Naive thymus-derived CD8-positive, alpha-beta T cell (primary cell): Measurements from ENCODE around the gene TBC1D22A. TPM values are rescaled to one million over a fixed set of nuclear protein-coding genes. Genes with fewer than 3 reads are reported as not detected.
A peak's percentile ranks its signal among the peaks of the same experiment; 100 is the strongest.

Experiments
- ATAC-seq, 2 donors: fragments of 150-1000 bp; cut with Tn5 transposase in 1 of 2; sonication (Bioruptor Pico), chemical (Tn5 transposase) in 1 of 2; 1 replicate in 1 of 2; 2 replicates in 1 of 2; pipeline ENCODE4 v1.10.0; 2021; ENCODE audit warnings: mild to moderate bottlenecking in 2 of 2, moderate library complexity in 2 of 2
- POLR2A ChIA-PET: fragments of 350-600 bp; sonication (Branson Sonifier 250); formaldehyde crosslinking; loops from one replicate; lab custom pipeline; 2021; ENCODE audit warnings: antibody characterized with exemption; lab: Charles Lee
- DNase-seq, 10 donors: peaks; one replicate each; pipeline versions ENCODE4 v3.0.0 to v3.0.0-alpha.2; 2020 to 2022
- H3K27ac Mint-ChIP-seq, 10 donors: one replicate each; pipeline ENCODE4 v1.8.0; 2020 to 2022; ENCODE audit warnings: mild to moderate bottlenecking in 10 of 10, mixed read lengths in 10 of 10, moderate library complexity in 4 of 10, inconsistent platforms in 1 of 10
- H3K27me3 Mint-ChIP-seq, 5 donors: one replicate each; pipeline ENCODE4 v1.8.0; 2021 to 2022; ENCODE audit warnings: mixed read lengths in 5 of 5
- H3K36me3 Mint-ChIP-seq, 3 donors: one replicate each; pipeline ENCODE4 v1.8.0; 2020 to 2022; ENCODE audit warnings: mixed read lengths in 3 of 3, mild to moderate bottlenecking in 2 of 3, inconsistent platforms in 1 of 3
- H3K4me1 Mint-ChIP-seq, 4 donors: one replicate each; pipeline ENCODE4 v1.8.0; 2021 to 2022; ENCODE audit warnings: mixed read lengths in 4 of 4
- H3K4me3 Mint-ChIP-seq, 10 donors: one replicate each; pipeline ENCODE4 v1.8.0; 2020 to 2022; ENCODE audit warnings: mild to moderate bottlenecking in 10 of 10, mixed read lengths in 10 of 10, moderate library complexity in 6 of 10, inconsistent platforms in 1 of 10
- H3K9me3 Mint-ChIP-seq, 9 donors: one replicate each; pipeline ENCODE4 v1.8.0; 2020 to 2022; ENCODE audit warnings: mixed read lengths in 9 of 9, mild to moderate bottlenecking in 3 of 9, inconsistent platforms in 1 of 9, moderate library complexity in 1 of 9
- polyA plus RNA-seq, 3 donors: library from polyadenylated mRNA; unstranded; fragments of 300-500 nt; fragmentation: Illumina TruSeq; gene quantifications; one replicate each; pipeline ENCODE4 v1.2.3, GENCODE V29; 2021
- total RNA-seq, 8 experiments: library from RNA in 2 of 8; stranded (reverse) in 2 of 8; gene quantifications; one replicate each; pipeline ENCODE4 v1.2.3 and lab custom pipeline; 2021 to 2026

Gene TBC1D22A
- total and polyA plus RNA-seq, 5 experiments from 2014 or later: 23.0 to 57.2 (median 24.6) TPM

GRCh38 chr22:47014636-47015345 is 252.3 kb downstream of the TBC1D22A start:
- no peak for DNase-seq
- no peaks in the 10 kb centered on the region for H3K9me3 Mint-ChIP-seq
- H3K27ac Mint-ChIP-seq: peak overlapping the region in 1 of 10 donors; percentile 66
- H3K4me3 Mint-ChIP-seq: no peak overlapping the region
- peaks cover 0 to 11% (median 4%) of the 10 kb centered on the region in 3 donors for H3K36me3 Mint-ChIP-seq
- POLR2A ChIA-PET: no interaction called here
- H3K27me3 Mint-ChIP-seq: no peaks in the 10 kb centered on the region
- ATAC-seq: no peak
- H3K4me1 Mint-ChIP-seq: peaks cover 10 to 28% (median 24%) of the 10 kb centered on the region in 4 donors

GRCh38 chr22:47015589-47016178 is 253.2 kb downstream of the TBC1D22A start:
- no peak overlapping the region for H3K4me3 Mint-ChIP-seq
- peaks cover 0 to 3% (median 0%) of the 10 kb centered on the region in 9 donors for H3K9me3 Mint-ChIP-seq
- H3K36me3 Mint-ChIP-seq: peaks cover 0 to 19% (median 4%) of the 10 kb centered on the region in 3 donors
- H3K27me3 Mint-ChIP-seq: no peaks in the 10 kb centered on the region
- H3K27ac Mint-ChIP-seq: peak overlapping the region in 1 of 10 donors; percentile 74
- DNase-seq (no peak), ATAC-seq (no peak)
- POLR2A ChIA-PET: no interaction called here
- H3K4me1 Mint-ChIP-seq: peaks cover 10 to 32% (median 25%) of the 10 kb centered on the region in 4 donors

GRCh38 chr22:47016631-47017030 is 254.2 kb downstream of the TBC1D22A start:
- peak overlapping the region in 2 of 10 donors; percentile 11 to 48 for H3K27ac Mint-ChIP-seq
- ATAC-seq: no peak
- H3K27me3 Mint-ChIP-seq: no peaks in the 10 kb centered on the region
- H3K36me3 Mint-ChIP-seq: peaks cover 0 to 19% (median 4%) of the 10 kb centered on the region in 3 donors
- POLR2A ChIA-PET: no interaction called here
- H3K4me1 Mint-ChIP-seq: peaks cover 7 to 32% (median 24%) of the 10 kb centered on the region in 4 donors
- DNase-seq: no peak
- H3K9me3 Mint-ChIP-seq: peaks cover 0 to 4% (median 0%) of the 10 kb centered on the region in 9 donors
- no peak overlapping the region for H3K4me3 Mint-ChIP-seq

- Mint-ChIP-seq H3K27ac (peak overlapping the region in 1 of 10 donors; percentile 65), H3K9me3 (peaks cover 0 to 4% (median 0%) of the 10 kb centered on the region in 9 donors), H3K36me3 (peaks cover 0 to 19% (median 7%) of the 10 kb centered on the region in 3 donors), H3K27me3 (no peaks in the 10 kb centered on the region), H3K4me3 (no peak overlapping the region), H3K4me1 (peaks cover 5 to 35% (median 24%) of the 10 kb centered on the region in 4 donors)
- DNase-seq (no peak), ATAC-seq (no peak)
- POLR2A ChIA-PET: no interaction called here
Observed at GRCh38 chr22:47017245-47017644, 254.8 kb downstream of the TBC1D22A start.

GRCh38 chr22:47018010-47018910 is 255.8 kb downstream of the TBC1D22A start:
- Mint-ChIP-seq H3K27me3 (no peaks in the 10 kb centered on the region), H3K4me3 (no peak overlapping the region), H3K27ac (no peak overlapping the region), H3K9me3 (peaks cover 0 to 4% (median 0%) of the 10 kb centered on the region in 9 donors), H3K4me1 (peaks cover 3 to 32% (median 24%) of the 10 kb centered on the region in 4 donors), H3K36me3 (peaks cover 0 to 19% (median 13%) of the 10 kb centered on the region in 3 donors)
- DNase-seq (no peak), ATAC-seq (no peak)
- POLR2A ChIA-PET: no interaction called here

- Mint-ChIP-seq H3K4me3 (no peak overlapping the region), H3K36me3 (peaks cover 0 to 23% (median 19%) of the 10 kb centered on the region in 3 donors), H3K27ac (peak overlapping the region in 3 of 10 donors; percentile 36 to 73 (median 67)), H3K4me1 (peaks cover 3 to 37% (median 30%) of the 10 kb centered on the region in 4 donors), H3K27me3 (no peaks in the 10 kb centered on the region), H3K9me3 (peaks cover 0 to 4% (median 0%) of the 10 kb centered on the region in 9 donors)
- DNase-seq (no peak), ATAC-seq (no peak)
- POLR2A ChIA-PET: no interaction called here
Observed at GRCh38 chr22:47019012-47019790, 256.8 kb downstream of the TBC1D22A start.

GRCh38 chr22:47020166-47020565 is 257.7 kb downstream of the TBC1D22A start:
- peak overlapping the region in 2 of 10 donors; percentile 45 to 67 for H3K27ac Mint-ChIP-seq
- peak overlapping the region in 1 of 10 donors; percentile 62 for H3K4me3 Mint-ChIP-seq
- no peaks in the 10 kb centered on the region for H3K27me3 Mint-ChIP-seq
- ATAC-seq: no peak
- DNase-seq: no peak
- H3K36me3 Mint-ChIP-seq: peaks cover 0 to 24% (median 23%) of the 10 kb centered on the region in 3 donors
- peaks cover 0 to 4% (median 0%) of the 10 kb centered on the region in 9 donors for H3K9me3 Mint-ChIP-seq
- POLR2A ChIA-PET: no interaction called here
- H3K4me1 Mint-ChIP-seq: peaks cover 6 to 34% (median 31%) of the 10 kb centered on the region in 4 donors

GRCh38 chr22:47021371-47022074 is 259.1 kb downstream of the TBC1D22A start:
- Mint-ChIP-seq H3K4me1 (peaks cover 6 to 40% (median 31%) of the 10 kb centered on the region in 4 donors), H3K4me3 (no peak overlapping the region), H3K27ac (peak overlapping the region in 1 of 10 donors; percentile 67), H3K9me3 (peaks cover 0 to 4% (median 0%) of the 10 kb centered on the region in 9 donors), H3K36me3 (peaks cover 0 to 24% (median 23%) of the 10 kb centered on the region in 3 donors), H3K27me3 (no peaks in the 10 kb centered on the region)
- no peak for DNase-seq
- ATAC-seq: no peak
- POLR2A ChIA-PET: no interaction called here

GRCh38 chr22:47022075-47022473 is 259.6 kb downstream of the TBC1D22A start:
- no peak for DNase-seq
- H3K27ac Mint-ChIP-seq: peak overlapping the region in 4 of 10 donors; percentile 20 to 79 (median 62)
- H3K36me3 Mint-ChIP-seq: peaks cover 0 to 21% (median 20%) of the 10 kb centered on the region in 3 donors
- H3K9me3 Mint-ChIP-seq: peaks cover 0 to 4% (median 0%) of the 10 kb centered on the region in 9 donors
- POLR2A ChIA-PET: no interaction called here
- peaks cover 6 to 36% (median 30%) of the 10 kb centered on the region in 4 donors for H3K4me1 Mint-ChIP-seq
- ATAC-seq: no peak
- H3K4me3 Mint-ChIP-seq: no peak overlapping the region
- H3K27me3 Mint-ChIP-seq: no peaks in the 10 kb centered on the region

- H3K36me3 Mint-ChIP-seq: peaks cover 0 to 19% (median 19%) of the 10 kb centered on the region in 3 donors
- no peak for DNase-seq
- H3K27ac Mint-ChIP-seq: peak overlapping the region in 4 of 10 donors; percentile 20 to 79 (median 62)
- peaks cover 0 to 4% (median 0%) of the 10 kb centered on the region in 9 donors for H3K9me3 Mint-ChIP-seq
- no peak for ATAC-seq
- POLR2A ChIA-PET: no interaction called here
- H3K4me3 Mint-ChIP-seq: no peak overlapping the region
- H3K4me1 Mint-ChIP-seq: peaks cover 7 to 34% (median 29%) of the 10 kb centered on the region in 4 donors
- no peaks in the 10 kb centered on the region for H3K27me3 Mint-ChIP-seq
Observed at GRCh38 chr22:47022475-47022874, 260.0 kb downstream of the TBC1D22A start.

GRCh38 chr22:47023871-47024270 is 261.4 kb downstream of the TBC1D22A start:
- H3K4me3 Mint-ChIP-seq: no peak overlapping the region
- ATAC-seq (no peak), DNase-seq (no peak)
- peaks cover 0 to 4% (median 0%) of the 10 kb centered on the region in 9 donors for H3K9me3 Mint-ChIP-seq
- H3K4me1 Mint-ChIP-seq: peaks cover 7 to 27% (median 26%) of the 10 kb centered on the region in 4 donors
- H3K36me3 Mint-ChIP-seq: peaks cover 0 to 19% (median 19%) of the 10 kb centered on the region in 3 donors
- H3K27ac Mint-ChIP-seq: peak overlapping the region in 2 of 10 donors; percentile 45 to 83
- POLR2A ChIA-PET: no interaction called here
- H3K27me3 Mint-ChIP-seq: no peaks in the 10 kb centered on the region
